Epithelial cell of proximal tubule (primary cell): ENCODE results near the gene MYH9. TPM values are rescaled to one million over a fixed set of nuclear protein-coding genes. Genes with fewer than 3 reads are reported as not detected.

Experiments used
- DNase-seq: peaks from one replicate; pipeline ENCODE4 v3.0.0-alpha.2; 2011; ENCODE audit warnings: low read depth
- H3K4me3 ChIP-seq: 2 replicates; pipeline ENCODE4 v1.5.1; 2011; ENCODE audit warnings: low read depth, mild to moderate bottlenecking, low read length
- CTCF ChIP-seq: conservative IDR thresholded peaks from 2 replicates; pipeline ENCODE4 v1.5.1; 2012; ENCODE audit warnings: low read depth, mild to moderate bottlenecking, low read length
- total RNA-seq: library from RNA; depleted of rRNA; stranded (reverse); fragments of >200 nt; gene quantifications from 2 replicates; pipeline ENCODE4 v1.2.3, GENCODE V29; 2015

MYH9 gene
- total RNA-seq, 1 donor from 2014 or later = 896 TPM

DNA sequence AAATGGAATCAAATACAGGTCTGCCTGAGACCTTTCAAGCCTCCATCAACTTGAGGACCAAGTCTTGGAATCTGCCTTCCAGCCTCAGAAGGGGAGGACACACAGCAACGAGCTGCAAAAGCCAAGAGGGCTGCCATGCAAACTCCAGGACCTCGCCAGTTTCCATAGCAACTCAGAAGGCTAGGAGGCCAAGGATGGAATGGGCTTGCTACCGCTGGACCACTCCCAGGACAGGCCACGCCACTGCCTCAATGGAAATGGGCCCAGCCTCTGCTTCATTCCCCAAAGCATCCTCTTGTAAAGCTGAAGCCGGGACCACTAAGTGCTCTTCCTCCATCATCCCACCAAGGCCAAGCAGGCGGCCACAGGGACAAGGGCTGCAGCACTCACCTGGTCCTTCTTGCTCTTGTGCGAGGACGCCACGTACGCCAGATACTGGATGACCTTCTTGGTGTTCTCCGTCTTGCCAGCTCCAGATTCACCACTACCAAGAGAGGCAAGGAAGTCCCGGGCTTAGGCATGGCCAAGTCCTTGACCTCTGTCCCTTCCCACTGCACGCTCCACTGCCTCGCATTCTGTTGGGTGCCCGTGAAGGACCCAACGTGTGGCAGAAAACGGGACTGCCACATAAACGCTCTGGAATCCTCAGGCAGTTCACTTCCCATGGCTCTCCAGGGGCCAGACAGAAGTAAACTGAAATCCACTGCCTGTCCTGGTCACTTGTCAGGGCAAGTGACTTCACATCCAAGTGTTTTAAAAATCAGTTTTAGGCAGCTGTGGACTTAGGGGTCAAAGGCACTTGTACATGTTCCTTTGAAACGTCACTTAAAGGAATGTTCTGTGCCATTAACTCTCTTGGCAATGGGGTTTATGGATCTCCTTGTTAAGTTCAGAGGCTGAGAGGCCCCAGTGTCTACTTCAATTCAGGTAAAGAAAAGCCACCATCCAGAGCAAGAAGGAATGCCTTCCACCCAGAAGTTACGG lies 61.3 kb downstream of the MYH9 start:
- no peak for DNase-seq
- H3K4me3 ChIP-seq = no peak overlapping the region
- no peak for TF ChIP-seq CTCF

GRCh38 chr22:36325154-36326031 lies 62.4 kb downstream of the MYH9 start:
- no peak for TF ChIP-seq CTCF
- DNase-seq = no peak
- no peak overlapping the region for H3K4me3 ChIP-seq

GRCh38 chr22:36324414-36324813 lies 63.4 kb downstream of the MYH9 start:
- no peak for TF ChIP-seq CTCF
- H3K4me3 ChIP-seq = no peak overlapping the region
- DNase-seq = no peak

DNA sequence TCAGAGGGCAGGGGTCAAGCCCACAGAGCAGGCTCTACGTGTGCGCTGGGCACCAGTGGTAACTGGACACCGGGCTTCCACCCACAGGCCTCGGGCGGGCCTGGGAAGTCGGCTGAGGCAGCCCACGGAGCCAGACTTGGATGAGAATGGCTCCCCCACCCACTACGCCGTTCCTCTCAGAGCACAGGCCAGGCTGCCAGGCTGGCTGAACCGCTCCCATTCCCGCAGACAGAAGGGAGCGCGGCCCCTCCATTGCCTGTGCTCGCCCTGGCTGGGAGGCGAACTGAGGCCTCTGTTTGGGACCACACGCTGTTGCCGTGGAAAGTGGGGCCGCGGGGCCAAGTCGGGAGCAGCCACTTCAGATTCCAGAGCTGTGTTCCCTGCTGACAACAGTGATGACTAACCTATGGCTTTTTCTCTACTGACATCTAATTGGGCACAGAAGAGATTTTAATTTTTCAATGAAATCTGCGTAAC lies 63.9 kb downstream of the MYH9 start:
- H3K4me3 ChIP-seq = no peak overlapping the region
- no peak for DNase-seq
- no peak for TF ChIP-seq CTCF

DNA sequence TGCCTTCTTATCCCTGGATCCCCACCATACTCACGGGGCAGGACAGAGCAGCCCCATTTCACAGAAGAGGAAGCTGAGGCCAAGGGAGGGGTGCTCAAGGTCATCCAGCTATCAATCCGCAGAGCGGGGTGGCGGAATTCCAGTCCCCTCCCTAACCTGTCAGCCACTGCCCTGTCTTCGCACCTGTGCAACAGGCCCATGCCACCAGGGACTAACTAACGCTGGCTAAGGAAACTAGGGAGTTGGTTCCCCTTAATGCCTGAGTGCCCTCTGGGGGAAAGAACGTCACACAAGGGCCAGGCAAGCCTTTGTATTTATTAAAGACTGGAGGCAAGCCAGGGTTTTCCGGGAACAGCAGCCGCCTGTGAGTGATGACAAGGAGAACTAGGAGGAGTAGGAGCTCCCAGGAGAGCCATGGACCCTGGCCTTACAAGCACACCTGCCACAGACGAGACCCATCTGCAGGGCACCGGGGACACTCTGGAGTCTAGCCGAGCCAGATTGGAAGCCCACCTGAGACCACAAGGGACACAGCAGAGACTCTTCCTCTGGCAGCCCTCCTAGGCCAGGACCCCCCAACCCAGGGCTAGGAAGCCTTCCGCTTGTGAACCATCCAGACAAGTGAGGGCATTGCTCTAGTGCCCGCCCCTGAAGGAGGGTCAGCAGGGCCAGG lies 64.4 kb downstream of the MYH9 start:
- no peak overlapping the region for H3K4me3 ChIP-seq
- no peak for TF ChIP-seq CTCF
- DNase-seq = no peak

DNA sequence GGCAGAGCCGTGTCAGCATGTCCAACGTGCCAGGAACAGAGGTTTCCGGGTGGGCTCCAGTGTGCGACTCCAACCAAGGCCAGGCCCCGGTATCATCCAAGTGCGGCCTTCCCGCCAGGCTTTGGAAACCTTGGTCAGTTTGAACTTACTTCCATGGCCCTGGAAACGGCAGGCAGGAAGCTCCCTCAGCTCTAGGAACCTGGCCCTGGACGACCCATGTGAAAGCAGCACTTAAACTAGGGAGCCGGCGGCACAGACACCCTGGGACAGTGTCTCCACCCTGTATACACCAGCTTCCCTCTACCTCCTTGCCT lies 65.2 kb downstream of the MYH9 start:
- no peak for TF ChIP-seq CTCF
- no peak for DNase-seq

More for the DNA sequence above, 65.2 kb downstream of the MYH9 start:
- no peak overlapping the region for H3K4me3 ChIP-seq
